GM12864 (cell line): ENCODE measurements around the gene AGTRAP.

Experiments
- DNase-seq: peaks from one replicate; pipeline ENCODE4 v3.0.0-alpha.2; 2011; ENCODE audit warnings: low read depth
- H3K4me3 ChIP-seq: 2 replicates; pipeline ENCODE4 v1.5.1; 2011; ENCODE audit warnings: mild to moderate bottlenecking, low read depth, low read length, control low read depth
- CTCF ChIP-seq: IDR thresholded peaks from 2 replicates; pipeline ENCODE4 v1.5.1; 2011; ENCODE audit warnings: low read depth, mild to moderate bottlenecking, moderate library complexity, low read length, control low read depth, inconsistent platforms; ENCODE audit errors: missing control alignments

AGTRAP gene

DNA sequence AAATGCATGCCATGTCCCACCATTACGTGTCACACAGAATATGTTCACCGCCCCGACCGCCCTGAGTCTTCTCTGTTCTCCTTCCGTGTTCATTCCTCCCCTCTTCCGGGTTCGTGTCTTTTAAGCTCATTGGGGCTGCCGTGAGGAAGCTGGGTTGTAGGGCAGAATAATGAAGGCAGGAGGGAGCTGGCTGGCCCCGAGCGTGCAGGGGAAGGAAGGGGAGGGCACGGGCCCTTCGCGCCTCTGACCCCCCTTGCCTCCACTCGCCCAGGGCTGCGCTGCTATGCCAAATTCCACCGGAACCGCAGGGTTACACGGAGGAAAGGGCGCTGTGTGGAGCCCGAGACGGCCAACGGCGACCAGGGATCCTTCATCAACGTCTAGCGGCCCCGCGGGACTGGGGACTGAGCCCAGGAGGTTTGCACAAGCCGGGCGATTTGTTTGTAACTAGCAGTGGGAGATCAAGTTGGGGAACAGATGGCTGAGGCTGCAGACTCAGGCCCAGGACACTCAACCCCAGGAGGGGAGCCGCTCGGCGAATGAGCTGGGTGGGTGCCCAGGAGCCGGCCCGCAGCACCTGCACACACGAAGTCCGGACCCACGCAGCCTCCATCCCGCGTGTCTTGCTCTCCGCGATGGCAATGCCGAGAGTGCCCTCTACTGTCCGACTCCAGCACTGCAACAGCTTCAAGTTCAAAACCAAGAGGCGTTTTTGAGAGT lies 16.5 kb upstream of the AGTRAP start:
- peak; percentile 96 for TF ChIP-seq CTCF
- peak overlapping the region; percentile 45 for H3K4me3 ChIP-seq
- DNase-seq = peak; percentile 59

- TF ChIP-seq CTCF = no peak
- no peak overlapping the region for H3K4me3 ChIP-seq
- DNase-seq = no peak
Measured at GRCh38 chr1:11720033-11720376, 15.9 kb upstream of the AGTRAP start.

GRCh38 chr1:11720525-11720924 lies 15.4 kb upstream of the AGTRAP start:
- TF ChIP-seq CTCF = no peak

GRCh38 chr1:11721311-11721710 lies 14.6 kb upstream of the AGTRAP start:
- TF ChIP-seq CTCF = no peak
- H3K4me3 ChIP-seq = no peak overlapping the region
- no peak for DNase-seq

More at GRCh38 chr1:11720525-11720924, 15.4 kb upstream of the AGTRAP start:
- no peak for DNase-seq
- no peak overlapping the region for H3K4me3 ChIP-seq

DNA sequence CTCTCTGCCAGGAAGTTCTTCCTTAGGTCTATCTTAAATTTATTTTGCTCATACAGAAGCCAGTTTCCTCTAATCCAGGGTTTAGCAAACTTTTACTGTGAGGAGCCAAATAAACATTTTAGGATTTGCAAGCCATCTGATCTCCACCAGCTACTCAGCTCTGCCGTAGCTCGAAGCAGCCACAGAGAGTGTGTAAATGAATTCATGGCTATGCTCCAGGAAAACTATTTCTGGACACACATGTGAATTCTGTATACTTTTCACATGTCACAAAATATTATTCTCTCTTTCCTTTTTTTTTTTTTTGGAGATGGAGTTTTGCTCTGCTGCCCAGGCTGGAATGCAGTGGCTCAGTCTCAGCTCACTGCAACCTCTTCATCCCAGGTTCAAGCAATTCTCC lies 13.4 kb upstream of the AGTRAP start:
- no peak for DNase-seq
- no peak for TF ChIP-seq CTCF
- no peak overlapping the region for H3K4me3 ChIP-seq

DNA sequence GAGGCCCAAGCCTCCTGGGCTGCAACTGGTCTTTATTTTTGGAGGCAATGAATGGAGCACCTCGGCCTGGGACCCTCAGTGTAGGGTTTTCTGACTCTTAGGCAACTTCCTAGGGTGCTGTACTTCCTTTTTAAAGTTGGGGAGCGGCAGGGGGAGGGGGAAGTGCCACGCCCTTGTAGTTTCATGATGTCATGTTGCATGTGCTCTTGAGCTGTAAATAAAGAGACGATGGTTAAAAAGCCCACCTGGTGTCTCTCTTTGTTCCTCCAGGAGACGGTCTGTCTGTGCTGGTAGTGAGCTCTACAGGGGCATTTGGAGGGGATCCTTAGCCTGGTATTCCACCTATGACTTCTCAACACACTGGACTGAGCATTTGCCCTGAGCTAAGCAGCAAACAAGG lies 10.3 kb upstream of the AGTRAP start:
- no peak overlapping the region for H3K4me3 ChIP-seq
- TF ChIP-seq CTCF = no peak
- no peak for DNase-seq

DNA sequence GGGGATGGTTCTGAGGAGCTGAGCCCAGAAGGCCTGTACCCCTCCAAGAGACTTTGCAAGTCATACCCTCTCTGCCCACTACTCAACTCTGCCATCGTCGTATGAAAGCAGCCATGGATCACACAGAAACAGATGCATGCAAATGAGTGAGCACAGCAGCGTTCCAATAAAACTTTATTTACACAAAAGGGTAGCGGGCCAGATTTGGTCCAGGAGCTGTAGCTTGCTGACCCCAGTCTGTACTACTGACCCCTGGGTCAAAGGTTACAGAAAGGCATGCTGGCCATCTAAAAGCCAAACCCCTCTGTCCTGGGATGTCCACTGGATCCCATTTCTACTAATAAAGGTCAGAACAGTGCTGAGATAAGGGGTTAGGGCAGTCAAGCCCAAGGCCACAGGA lies 8.8 kb upstream of the AGTRAP start:
- TF ChIP-seq CTCF = no peak
- no peak for DNase-seq
- no peak overlapping the region for H3K4me3 ChIP-seq
